Keratinocyte (primary cell): ENCODE results near the gene SOCS1. TPM values are rescaled to one million over a fixed set of nuclear protein-coding genes. Genes with fewer than 3 reads are reported as not detected.

Source experiments
- DNase-seq: peaks from one replicate; pipeline ENCODE4 v3.0.0-alpha.2; 2011; ENCODE audit warnings: low read depth, missing footprints, low spot score
- FAIRE-seq: peaks from 2 replicates; lab custom pipeline; 2011; peaks lifted over from hg19 to GRCh38; lab: Jason Lieb, UNC
- H2AFZ ChIP-seq: 2 replicates; pipeline ENCODE4 v1.6.0; 2012; ENCODE audit warnings: low read length, control low read depth, inconsistent platforms; ENCODE audit not compliant: control insufficient read depth
- H3K27ac ChIP-seq: 2 replicates; pipeline ENCODE4 v1.5.1; 2011; ENCODE audit warnings: low read length; ENCODE audit not compliant: control insufficient read depth, insufficient read depth
- H3K27me3 ChIP-seq: 3 replicates; pipeline ENCODE4 v1.6.0; 2011; ENCODE audit warnings: low read length; ENCODE audit not compliant: control insufficient read depth, insufficient read depth; ENCODE audit errors: extremely low read depth
- H3K36me3 ChIP-seq, 2 experiments: 2 replicates in 1 of 2; 3 replicates in 1 of 2; pipeline ENCODE4 v1.5.1; 2011; ENCODE audit warnings: low read length in 2 of 2, mild to moderate bottlenecking in 1 of 2; ENCODE audit not compliant: control insufficient read depth in 2 of 2, insufficient read depth in 2 of 2; ENCODE audit errors: extremely low read depth in 1 of 2
- H3K4me1 ChIP-seq: 3 replicates; pipeline ENCODE4 v1.5.1; 2011; ENCODE audit warnings: low read length; ENCODE audit not compliant: control insufficient read depth, insufficient read depth; ENCODE audit errors: extremely low read depth
- H3K4me2 ChIP-seq: 3 replicates; pipeline ENCODE4 v1.6.0; 2011; ENCODE audit warnings: low read depth, low read length; ENCODE audit not compliant: control insufficient read depth, insufficient read depth; ENCODE audit errors: extremely low read depth
- H3K4me3 ChIP-seq, 3 experiments: fragments of 200-600 bp in 1 of 3; sonication (generic) in 1 of 3; 2 replicates in 2 of 3; 3 replicates in 1 of 3; pipeline ENCODE4 v1.5.1; 2011 to 2016; ENCODE audit warnings: low read length in 3 of 3, mild to moderate bottlenecking in 3 of 3, control low read depth in 2 of 3, inconsistent platforms in 1 of 3, low read depth in 1 of 3, mixed read lengths in 1 of 3, mixed run types in 1 of 3, moderate library complexity in 1 of 3; ENCODE audit not compliant: control insufficient read depth in 2 of 3, insufficient read depth in 2 of 3; ENCODE audit errors: extremely low read depth in 1 of 3
- H3K79me2 ChIP-seq: 2 replicates; pipeline ENCODE4 v1.6.0; 2012; ENCODE audit warnings: low read length; ENCODE audit not compliant: control insufficient read depth, insufficient read depth
- H3K9ac ChIP-seq: 3 replicates; pipeline ENCODE4 v1.6.0; 2011; ENCODE audit warnings: low read length; ENCODE audit not compliant: control insufficient read depth, insufficient read depth; ENCODE audit errors: extremely low read depth
- H3K9me1 ChIP-seq: 3 replicates; pipeline ENCODE4 v1.6.0; 2011; ENCODE audit warnings: low read length; ENCODE audit not compliant: control insufficient read depth, insufficient read depth; ENCODE audit errors: extremely low read depth
- H3K9me3 ChIP-seq: 2 replicates; pipeline ENCODE4 v1.5.1; 2012; ENCODE audit warnings: low read depth, low read length; ENCODE audit not compliant: control insufficient read depth
- H4K20me1 ChIP-seq: 3 replicates; pipeline ENCODE4 v1.6.0; 2011; ENCODE audit warnings: low read length; ENCODE audit not compliant: control insufficient read depth, insufficient read depth; ENCODE audit errors: extremely low read depth
- CTCF ChIP-seq, 3 experiments: IDR thresholded peaks in 1 of 3; conservative IDR thresholded peaks in 1 of 3; optimal IDR thresholded peaks in 1 of 3; 2 replicates in 2 of 3; 3 replicates in 1 of 3; pipeline versions ENCODE3 to v1.5.1; 2011; ENCODE audit warnings: low read length in 3 of 3, mild to moderate bottlenecking in 3 of 3, moderate library complexity in 2 of 3, control low read depth in 1 of 3, inconsistent platforms in 1 of 3; ENCODE audit not compliant: insufficient read depth in 2 of 3; ENCODE audit errors: extremely low read depth in 1 of 3
- EZH2 ChIP-seq: IDR thresholded peaks from one replicate; pipeline ENCODE4 v1.6.1; 2012; ENCODE audit warnings: inconsistent platforms, mild to moderate bottlenecking, low read length, moderate library complexity
- dilution Hi-C: fragments of 300-500 bp; cut with MboI; formaldehyde crosslinking; loops from one replicate; pipeline ENCODE4 v1.7.0; 2020; ENCODE audit warnings: low sequenced_read_pairs; ENCODE audit not compliant: extremely low pct_ligation_motif_present
- polyA plus RNA-seq, 5 experiments: library from polyadenylated mRNA; depleted of rRNA in 3 of 5; stranded (reverse) in 3 of 5; stranded (forward) in 1 of 5; unstranded in 1 of 5; fragments of >200 nt; gene quantifications; 1 replicate in 1 of 5; 2 replicates in 3 of 5; 3 replicates in 1 of 5; pipeline versions ENCODE4 v1.2.1 to v1.2.3, GENCODE V29; 2011 to 2012; ENCODE audit warnings: missing spikeins in 2 of 5, low read depth in 1 of 5, low replicate concordance in 1 of 5

Gene SOCS1
- polyA plus RNA-seq, 1 donor (not counting 4 experiments of a cell fraction or from before 2014, with no cell fraction given): 0.98 TPM

- H3K36me3 ChIP-seq: no peaks in the 10 kb centered on the region
- DNase-seq (no peak), FAIRE-seq (no peak)
- no peaks in the 10 kb centered on the region for H3K9me1 ChIP-seq
- no peak overlapping the region for H3K9ac ChIP-seq
- dilution Hi-C loops: no loop called here
- H3K27me3 ChIP-seq: no peaks in the 10 kb centered on the region
- no peaks in the 10 kb centered on the region for H4K20me1 ChIP-seq
- no peak overlapping the region for H3K27ac ChIP-seq
- TF ChIP-seq EZH2 (no peak), CTCF (optimal IDR thresholded peaks at IDR 0.05 in 1 of 3, IDR thresholded peaks at IDR 0.05 in 1 of 3, conservative IDR thresholded peaks at IDR 0.05 in 1 of 3; ENCODE audit: extremely low read depth in 1 of 3, insufficient read depth in 2 of 3, low read length in 3 of 3) (no peak)
- H3K4me1 ChIP-seq: peaks cover 4% of the 10 kb centered on the region
- no peak overlapping the region for H2AFZ ChIP-seq
- no peak overlapping the region for H3K4me2 ChIP-seq
- H3K4me3 ChIP-seq: no peak overlapping the region
- H3K79me2 ChIP-seq: no peaks in the 10 kb centered on the region
- H3K9me3 ChIP-seq: no peaks in the 10 kb centered on the region
Measured at GRCh38 chr16:11232302-11232851, 23.6 kb downstream of the SOCS1 start.

GRCh38 chr16:11231367-11231970, 24.5 kb downstream of the SOCS1 start:
- H3K79me2 ChIP-seq: no peaks in the 10 kb centered on the region
- no peak overlapping the region for H3K4me2 ChIP-seq
- no peak overlapping the region for H3K9ac ChIP-seq
- H4K20me1 ChIP-seq: no peaks in the 10 kb centered on the region
- dilution Hi-C loops: no loop called here
- no peak for FAIRE-seq
- no peaks in the 10 kb centered on the region for H3K9me1 ChIP-seq
- H3K27me3 ChIP-seq: no peaks in the 10 kb centered on the region
- H3K9me3 ChIP-seq: no peaks in the 10 kb centered on the region
- H3K4me1 ChIP-seq: peaks cover 4% of the 10 kb centered on the region
- no peaks in the 10 kb centered on the region for H3K36me3 ChIP-seq
- no peak overlapping the region for H3K27ac ChIP-seq
- TF ChIP-seq EZH2 (no peak), CTCF (optimal IDR thresholded peaks at IDR 0.05 in 1 of 3, IDR thresholded peaks at IDR 0.05 in 1 of 3, conservative IDR thresholded peaks at IDR 0.05 in 1 of 3; ENCODE audit: extremely low read depth in 1 of 3, insufficient read depth in 2 of 3, low read length in 3 of 3) (no peak)
- H3K4me3 ChIP-seq: no peak overlapping the region
- DNase-seq: no peak
- H2AFZ ChIP-seq: no peak overlapping the region
